Adrenal gland (tissue), 12 donors: ENCODE data around the gene PIEZO1. TPM values are rescaled to one million over a fixed set of nuclear protein-coding genes. Genes with fewer than 3 reads are reported as not detected.

Experiments
- DNase-seq, 7 donors: peaks; one replicate each; pipeline ENCODE4 v3.0.0-alpha.2; 2019 to 2020
- H3K27ac ChIP-seq, 5 donors: fragments of 200-600 bp; sonication (generic) in 4 of 5; 1 replicate in 3 of 5; 2 replicates in 2 of 5; pipeline versions ENCODE4 v1.5.1 to v1.8.0; 2016 to 2020; ENCODE audit warnings: mild to moderate bottlenecking in 1 of 5
- H3K27me3 ChIP-seq: fragments of 200-600 bp; 2 replicates; pipeline ENCODE4 v1.8.0; 2021
- H3K36me3 ChIP-seq, 2 donors: fragments of 200-600 bp; replicated peaks in 1 of 2; 1 replicate in 1 of 2; 2 replicates in 1 of 2; pipeline versions ENCODE4 v1.5.1 to v1.8.0; 2018 to 2022
- H3K4me1 ChIP-seq, 2 donors: fragments of 200-600 bp; replicated peaks in 1 of 2; 1 replicate in 1 of 2; 2 replicates in 1 of 2; pipeline versions ENCODE4 v1.5.1 to v1.8.0; 2018 to 2021
- H3K4me3 ChIP-seq, 4 donors: fragments of 200-600 bp; sonication (generic) in 3 of 4; one replicate each; pipeline ENCODE4 v1.5.1; 2016 to 2018
- H3K9me3 ChIP-seq, 3 donors: fragments of 200-600 bp; sonication (generic) in 1 of 3; replicated peaks in 1 of 3; 1 replicate in 2 of 3; 2 replicates in 1 of 3; pipeline versions ENCODE4 v1.5.1 to v1.8.0; 2016 to 2021
- CTCF ChIP-seq, 6 experiments: fragments of 450-650 bp in 4 of 6; fragments of 200-600 bp in 2 of 6; sonication (generic) in 1 of 6; IDR thresholded peaks; 1 replicate in 5 of 6; 2 replicates in 1 of 6; pipeline versions ENCODE4 v1.5.1 to v1.8.0; 2016 to 2021; ENCODE audit warnings: antibody characterized with exemption in 6 of 6, mild to moderate bottlenecking in 2 of 6, moderate library complexity in 1 of 6
- POLR2A ChIP-seq, 2 donors: fragments of 450-650 bp; IDR thresholded peaks; one replicate each; pipeline ENCODE4 v1.6.1; 2017; ENCODE audit warnings: antibody characterized with exemption in 2 of 2, mild to moderate bottlenecking in 2 of 2, moderate library complexity in 1 of 2
- WGBS, 4 donors: extraction: QIAGEN DNeasy Blood & Tissue Kit in 2 of 4; methylation state at CpG; one replicate each; pipeline versions ENCODE4 v1.1.5 to v1.1.7; 2013 to 2017; 5-methylcytosine and 5-hydroxymethylcytosine counted together
- intact Hi-C, 2 donors: fragments of 100-400 bp; cut with DNase I; formaldehyde crosslinking; loops; one replicate each; pipeline versions ENCODE4 v1.14.1 to v1.15.0; 2022 to 2023
- polyA plus RNA-seq, 3 donors: library from polyadenylated mRNA; stranded (reverse); fragments of 200-250 nt in 2 of 3; fragments of 350-450 nt in 1 of 3; fragmentation: Illumina TruSeq in 1 of 3; extraction: RNeasy Lipid Tissue Mini Kit (QIAGEN cat#74804) in 1 of 3; gene quantifications; one replicate each; pipeline ENCODE4 v1.2.3, GENCODE V29; 2013 to 2014
- total RNA-seq, 9 donors: library from RNA; depleted of rRNA in 4 of 9; stranded (reverse); fragments of >200 nt in 4 of 9; fragments of 120-200 nt in 1 of 9; fragmentation: NEBNext Ultra II Directional in 1 of 9; extraction: Animal tissue kit (Norgen Biotek cat#: 25700) in 1 of 9; gene quantifications; one replicate each; pipeline versions ENCODE4 v1.1.0 to v1.2.4, GENCODE V29; 2013 to 2023
- donor health status: healthy with polysubstance abuse.
- donor health status: Bipolar disorder and iron deficiency.
- donor health status: DM: yes; HTN: yes; CAD: no.
- donor health status: DM: no; HTN: no; CAD: no.
- donor health status: DM: no; HTN: no; CAD: no.
- donor health status: DM: yes; HTN: yes; CAD: no.

Gene PIEZO1
- total and polyA plus RNA-seq, 12 donors, result 7.9 to 327 (median 92.4) TPM

DNA sequence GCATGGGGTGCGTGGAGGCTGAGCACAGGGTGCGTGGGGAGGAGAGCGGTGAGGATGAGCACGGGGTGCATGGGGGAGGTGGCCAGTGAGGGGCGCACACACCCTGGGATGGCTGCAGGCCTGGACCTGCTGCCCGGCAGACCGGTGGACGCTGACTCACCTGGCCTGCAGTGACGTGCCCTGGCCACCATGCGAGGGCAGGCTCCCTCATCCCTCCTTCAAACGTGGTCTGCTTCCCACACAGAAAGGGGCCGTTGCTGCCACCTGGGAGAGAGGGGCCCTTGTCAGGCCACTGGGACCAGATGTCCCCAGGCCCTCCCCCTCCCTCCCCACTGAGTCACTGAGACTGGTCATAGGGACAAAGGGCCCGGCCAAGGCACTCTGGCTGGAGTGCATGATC lies 46.8 kb upstream of the PIEZO1 start:
- Histone ChIP-seq H3K36me3 (peaks cover 0 to 9% of the 10 kb centered on the region in 2 donors), H3K4me3 (no peak overlapping the region), H3K27me3 (no peaks in the 10 kb centered on the region), H3K4me1 (no peaks in the 10 kb centered on the region), H3K9me3 (no peaks in the 10 kb centered on the region), H3K27ac (no peak overlapping the region)
- 60 to 70% (median 64%) methylated on average over 1 to 13 of the region's 13 CpGs for whole genome bisulfite sequencing, 4 donors
- TF ChIP-seq POLR2A (IDR thresholded peaks at IDR 0.05) (no peak), CTCF (IDR thresholded peaks at IDR 0.05) (peak in 2 of 6 experiments; percentile 12 to 30)
- peak in 2 of 7 donors; percentile 51 to 67 for DNase-seq
- intact Hi-C loops, result no loop called here

DNA sequence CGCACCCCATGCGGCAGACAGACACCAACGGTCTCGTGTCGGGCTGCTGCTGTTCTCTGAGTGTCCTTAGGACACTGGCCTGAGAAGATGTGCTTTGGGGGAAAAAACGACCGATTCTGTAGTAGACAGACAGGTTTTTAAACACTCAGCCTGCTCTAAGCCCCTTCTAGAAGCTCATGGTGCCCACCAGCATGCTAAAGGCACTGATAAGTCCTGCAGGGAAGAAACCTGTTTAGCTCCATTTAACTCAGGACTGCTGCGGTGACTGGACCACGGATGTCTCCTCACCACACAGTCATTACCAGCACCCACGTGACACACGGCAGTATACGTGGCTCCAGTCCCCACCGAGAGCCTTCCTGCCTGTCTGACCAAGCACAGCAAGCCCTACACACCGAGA lies 45.8 kb upstream of the PIEZO1 start:
- 88 to 95% (median 92%) methylated on average over 13 to 14 of the region's 14 CpGs for WGBS, 4 donors
- no peaks in the 10 kb centered on the region for H3K27me3 ChIP-seq
- DNase-seq, result no peak
- H3K4me3 ChIP-seq, result no peak overlapping the region
- peaks cover 0 to 13% of the 10 kb centered on the region in 2 donors for H3K36me3 ChIP-seq
- TF ChIP-seq CTCF (IDR thresholded peaks at IDR 0.05), result no peak
- no peak for TF ChIP-seq POLR2A (IDR thresholded peaks at IDR 0.05)
- no peaks in the 10 kb centered on the region for H3K4me1 ChIP-seq
- H3K9me3 ChIP-seq, result no peaks in the 10 kb centered on the region
- intact Hi-C loops, result no loop called here
- H3K27ac ChIP-seq, result peak overlapping the region in 2 of 5 donors; percentile 20 to 49

- no peak for DNase-seq
- H3K4me3 ChIP-seq, result no peak overlapping the region
- peaks cover 0 to 13% of the 10 kb centered on the region in 2 donors for H3K36me3 ChIP-seq
- H3K27me3 ChIP-seq, result no peaks in the 10 kb centered on the region
- H3K4me1 ChIP-seq, result no peaks in the 10 kb centered on the region
- peak overlapping the region in 2 of 5 donors; percentile 20 to 49 for H3K27ac ChIP-seq
- 54 to 76% (median 73%) methylated on average over 6 to 11 of the region's 11 CpGs for WGBS, 4 donors
- intact Hi-C loops, result no loop called here
- H3K9me3 ChIP-seq, result no peaks in the 10 kb centered on the region
- TF ChIP-seq CTCF (IDR thresholded peaks at IDR 0.05) (no peak), POLR2A (IDR thresholded peaks at IDR 0.05) (no peak)
These were observed 45.2 kb upstream of the PIEZO1 start for GRCh38 chr16:88830258-88830657.

GRCh38 chr16:88828711-88829110 lies 43.7 kb upstream of the PIEZO1 start:
- TF ChIP-seq CTCF (IDR thresholded peaks at IDR 0.05) (no peak), POLR2A (IDR thresholded peaks at IDR 0.05) (no peak)
- 84 to 91% (median 89%) methylated on average over 16 to 24 of the region's 24 CpGs for WGBS, 4 donors
- H3K4me3 ChIP-seq, result no peak overlapping the region
- H3K9me3 ChIP-seq, result no peaks in the 10 kb centered on the region
- peaks cover 0 to 13% of the 10 kb centered on the region in 2 donors for H3K36me3 ChIP-seq
- no peaks in the 10 kb centered on the region for H3K27me3 ChIP-seq
- no peak for DNase-seq
- H3K4me1 ChIP-seq, result no peaks in the 10 kb centered on the region
- no peak overlapping the region for H3K27ac ChIP-seq
- intact Hi-C loops, result no loop called here
